Stomach (tissue), 4 donors: ENCODE data around the gene MX2.

Source experiments
- CTCF ChIP-seq, 7 experiments: fragments of 450-650 bp in 4 of 7; fragments of 200-600 bp in 3 of 7; sonication (generic) in 3 of 7; IDR thresholded peaks; one replicate each; pipeline ENCODE4 v1.5.1; 2016 to 2019; ENCODE audit warnings: antibody characterized with exemption in 7 of 7, control low read depth in 2 of 7, mild to moderate bottlenecking in 1 of 7
- EP300 ChIP-seq: sonication (generic); formaldehyde crosslinking; IDR thresholded peaks from one replicate; pipeline ENCODE4 v1.6.1; 2017; ENCODE audit warnings: antibody characterized with exemption
- POLR2AphosphoS5 ChIP-seq, 3 donors: sonication (generic); formaldehyde crosslinking; IDR thresholded peaks; one replicate each; pipeline ENCODE4 v1.6.1; 2016; ENCODE audit warnings: antibody characterized with exemption in 3 of 3

- TF ChIP-seq POLR2AphosphoS5 (IDR thresholded peaks at IDR 0.05), result no peak
- no peak for TF ChIP-seq CTCF (IDR thresholded peaks at IDR 0.05)
- TF ChIP-seq EP300, result no peak
Observed at GRCh38 chr21:41317063-41317392, 44.8 kb upstream of the MX2 start.
